ENCODE results near the gene SPINK8. TPM values are rescaled to one million over a fixed set of nuclear protein-coding genes. Genes with fewer than 3 reads are reported as not detected.

The SPINK8 gene
- total RNA-seq, 2 experiments from 2014 or later = not detected

- Histone ChIP-seq H3K4me1 (ENCODE audit: insufficient read depth, low read length) (peaks cover 3% of the 10 kb centered on the region), H3K36me3 (ENCODE audit: insufficient read depth, low read length) (peaks cover 62% of the 10 kb centered on the region), H3K9me3 (ENCODE audit: control insufficient read depth in 1 of 2, insufficient read depth in 1 of 2, low read length in 2 of 2) (no peaks in the 10 kb centered on the region), H3K27ac (ENCODE audit: low read depth in 1 of 2, low read length in 2 of 2) (no peak overlapping the region), H3K4me3 (ENCODE audit: low read length) (no peak overlapping the region), H3K27me3 (ENCODE audit: control insufficient read depth in 1 of 2, insufficient read depth in 2 of 2, low read length in 2 of 2) (no peaks in the 10 kb centered on the region)
- DNase-seq = no peak
- Mint-ChIP-seq H3K9me3 (no peaks in the 10 kb centered on the region), H3K27ac (no peak overlapping the region), H3K27me3 (no peaks in the 10 kb centered on the region), H3K4me1 (ENCODE audit: low read depth) (peaks cover 25% of the 10 kb centered on the region), H3K36me3 (ENCODE audit: low read depth) (peaks cover 85% of the 10 kb centered on the region), H3K4me3 (no peak overlapping the region)
- CTCF ChIA-PET = no interaction called here
- no peak for ATAC-seq (ENCODE audit: poor library complexity)
- intact Hi-C loops (cut with DNase I, micrococcal nuclease) = no loop called here
- TF ChIP-seq CTCF (IDR thresholded peaks at IDR 0.05) = no peak
- POLR2A ChIA-PET = no interaction called here
Observed at GRCh38 chr3:48294611-48295263, 38.7 kb downstream of the SPINK8 start.

- Histone ChIP-seq H3K4me3 (ENCODE audit: low read length) (no peak overlapping the region), H3K9me3 (ENCODE audit: control insufficient read depth in 1 of 2, insufficient read depth in 1 of 2, low read length in 2 of 2) (no peaks in the 10 kb centered on the region), H3K27me3 (ENCODE audit: control insufficient read depth in 1 of 2, insufficient read depth in 2 of 2, low read length in 2 of 2) (no peaks in the 10 kb centered on the region), H3K27ac (ENCODE audit: low read depth in 1 of 2, low read length in 2 of 2) (no peak overlapping the region), H3K4me1 (ENCODE audit: insufficient read depth, low read length) (no peaks in the 10 kb centered on the region), H3K36me3 (ENCODE audit: insufficient read depth, low read length) (peaks cover 28% of the 10 kb centered on the region)
- no peaks in the 10 kb centered on the region for H3K4me1 Mint-ChIP-seq (ENCODE audit: low read depth)
- no peak for ATAC-seq (ENCODE audit: poor library complexity)
- H3K27me3 Mint-ChIP-seq = no peaks in the 10 kb centered on the region
- peaks cover 63% of the 10 kb centered on the region for H3K36me3 Mint-ChIP-seq (ENCODE audit: low read depth)
- ChIA-PET CTCF (interaction anchor here (0.7 kb wide), 1 partner anchor 96 kb away, joined by 3 read pairs; no protein-coding TSS in a partner anchor), POLR2A (interaction anchor here (1.2 kb wide), 1 partner anchor 10 kb away, joined by 5 read pairs; no protein-coding TSS in a partner anchor)
- DNase-seq = no peak
- no peak overlapping the region for H3K4me3 Mint-ChIP-seq
- H3K27ac Mint-ChIP-seq = no peak overlapping the region
- intact Hi-C loops (cut with DNase I, micrococcal nuclease) = no loop called here
- no peaks in the 10 kb centered on the region for H3K9me3 Mint-ChIP-seq
- no peak for TF ChIP-seq CTCF (IDR thresholded peaks at IDR 0.05)
Observed at GRCh38 chr3:48289659-48290058, 43.8 kb downstream of the SPINK8 start.

- H3K4me1 Mint-ChIP-seq (ENCODE audit: low read depth) = no peaks in the 10 kb centered on the region
- ChIA-PET CTCF (interaction anchor here (0.6 kb wide), 1 partner anchor 323 kb away, joined by 5 read pairs; no protein-coding TSS in a partner anchor), POLR2A (no interaction called here)
- intact Hi-C loops (cut with DNase I, micrococcal nuclease) = no loop called here
- Histone ChIP-seq H3K9me3 (ENCODE audit: control insufficient read depth in 1 of 2, insufficient read depth in 1 of 2, low read length in 2 of 2) (no peaks in the 10 kb centered on the region), H3K27ac (ENCODE audit: low read depth in 1 of 2, low read length in 2 of 2) (no peak overlapping the region), H3K4me1 (ENCODE audit: insufficient read depth, low read length) (no peaks in the 10 kb centered on the region), H3K4me3 (ENCODE audit: low read length) (no peak overlapping the region), H3K27me3 (ENCODE audit: control insufficient read depth in 1 of 2, insufficient read depth in 2 of 2, low read length in 2 of 2) (no peaks in the 10 kb centered on the region), H3K36me3 (ENCODE audit: insufficient read depth, low read length) (peaks cover 8% of the 10 kb centered on the region)
- no peak overlapping the region for H3K27ac Mint-ChIP-seq
- ATAC-seq (ENCODE audit: poor library complexity) (no peak), DNase-seq (no peak)
- no peak overlapping the region for H3K4me3 Mint-ChIP-seq
- peaks cover 37% of the 10 kb centered on the region for H3K36me3 Mint-ChIP-seq (ENCODE audit: low read depth)
- H3K9me3 Mint-ChIP-seq = no peaks in the 10 kb centered on the region
- no peak for TF ChIP-seq CTCF (IDR thresholded peaks at IDR 0.05)
- H3K27me3 Mint-ChIP-seq = no peaks in the 10 kb centered on the region
Observed at GRCh38 chr3:48287034-48287433, 46.4 kb downstream of the SPINK8 start.
